Mammary epithelial cell (primary cell): ENCODE measurements around the gene CYB561A3.

Experiments used
- EZH2 ChIP-seq: IDR thresholded peaks from 2 replicates; pipeline ENCODE4 v1.6.1; 2012; ENCODE audit warnings: low read length, inconsistent platforms, borderline replicate concordance
- TF ChIP-seq, protein P1 (sequence below), 2 donors: IDR thresholded peaks in 1 of 2; conservative IDR thresholded peaks in 1 of 2; 2 replicates each; pipeline ENCODE4 v1.5.1; 2011 to 2012; ENCODE audit warnings: inconsistent platforms in 2 of 2, low read length in 2 of 2, mild to moderate bottlenecking in 2 of 2, control low read depth in 1 of 2, low read depth in 1 of 2; ENCODE audit not compliant: insufficient read depth in 1 of 2; ENCODE audit errors: extremely low read depth in 1 of 2

DNA sequence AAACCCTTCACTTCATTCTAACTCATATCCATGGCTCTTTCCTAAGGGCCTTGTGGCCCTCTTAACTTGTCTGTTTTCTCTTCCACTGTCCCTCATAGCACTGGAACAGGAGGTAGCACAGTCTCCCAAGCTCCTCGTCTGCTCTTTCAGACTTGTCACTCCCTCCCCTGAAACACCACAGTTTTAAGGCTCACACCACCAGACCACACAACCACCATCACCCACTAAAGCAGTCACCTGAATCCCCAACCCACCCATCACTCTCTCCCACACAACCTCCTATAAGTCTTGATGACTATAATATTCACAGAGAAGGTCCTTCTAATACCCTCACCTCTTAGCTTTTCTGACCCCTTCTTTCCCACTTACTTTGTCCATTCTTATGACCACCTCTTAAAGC is 55.5 kb downstream of the CYB561A3 start:
- TF ChIP-seq, protein P1, sequence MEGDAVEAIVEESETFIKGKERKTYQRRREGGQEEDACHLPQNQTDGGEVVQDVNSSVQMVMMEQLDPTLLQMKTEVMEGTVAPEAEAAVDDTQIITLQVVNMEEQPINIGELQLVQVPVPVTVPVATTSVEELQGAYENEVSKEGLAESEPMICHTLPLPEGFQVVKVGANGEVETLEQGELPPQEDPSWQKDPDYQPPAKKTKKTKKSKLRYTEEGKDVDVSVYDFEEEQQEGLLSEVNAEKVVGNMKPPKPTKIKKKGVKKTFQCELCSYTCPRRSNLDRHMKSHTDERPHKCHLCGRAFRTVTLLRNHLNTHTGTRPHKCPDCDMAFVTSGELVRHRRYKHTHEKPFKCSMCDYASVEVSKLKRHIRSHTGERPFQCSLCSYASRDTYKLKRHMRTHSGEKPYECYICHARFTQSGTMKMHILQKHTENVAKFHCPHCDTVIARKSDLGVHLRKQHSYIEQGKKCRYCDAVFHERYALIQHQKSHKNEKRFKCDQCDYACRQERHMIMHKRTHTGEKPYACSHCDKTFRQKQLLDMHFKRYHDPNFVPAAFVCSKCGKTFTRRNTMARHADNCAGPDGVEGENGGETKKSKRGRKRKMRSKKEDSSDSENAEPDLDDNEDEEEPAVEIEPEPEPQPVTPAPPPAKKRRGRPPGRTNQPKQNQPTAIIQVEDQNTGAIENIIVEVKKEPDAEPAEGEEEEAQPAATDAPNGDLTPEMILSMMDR (conservative IDR thresholded peaks at IDR 0.05 in 1 of 2, IDR thresholded peaks at IDR 0.05 in 1 of 2; ENCODE audit: extremely low read depth in 1 of 2, insufficient read depth in 1 of 2, low read depth in 1 of 2, low read length in 2 of 2) = no peak
- no peak for TF ChIP-seq EZH2
